Endothelial cell (in vitro differentiated cells): ENCODE measurements around the gene SEPTIN5. TPM values are rescaled to one million over a fixed set of nuclear protein-coding genes. Genes with fewer than 3 reads are reported as not detected.
A peak's percentile ranks its signal among the peaks of the same experiment; 100 is the strongest.

Experiments used
- DNase-seq: peaks from one replicate; pipeline ENCODE4 v3.0.0; 2021; ENCODE audit warnings: low spot score
- H3K27ac Mint-ChIP-seq: one replicate; pipeline ENCODE4 v1.8.0; 2021; ENCODE audit warnings: mixed read lengths, inconsistent platforms; ENCODE audit not compliant: unreplicated experiment
- H3K27me3 Mint-ChIP-seq: one replicate; pipeline ENCODE4 v1.8.0; 2021; ENCODE audit warnings: mild to moderate bottlenecking, moderate library complexity, mixed read lengths, inconsistent platforms; ENCODE audit not compliant: unreplicated experiment
- H3K36me3 Mint-ChIP-seq: one replicate; pipeline ENCODE4 v1.8.0; 2021; ENCODE audit warnings: mild to moderate bottlenecking, low read depth, mixed read lengths, inconsistent platforms; ENCODE audit not compliant: unreplicated experiment
- H3K4me1 Mint-ChIP-seq: one replicate; pipeline ENCODE4 v1.8.0; 2021; ENCODE audit warnings: mild to moderate bottlenecking, mixed read lengths, inconsistent platforms; ENCODE audit not compliant: unreplicated experiment
- H3K4me3 Mint-ChIP-seq: one replicate; pipeline ENCODE4 v1.8.0; 2021; ENCODE audit warnings: mild to moderate bottlenecking, mixed read lengths, inconsistent platforms; ENCODE audit not compliant: unreplicated experiment
- H3K9me3 Mint-ChIP-seq: one replicate; pipeline ENCODE4 v1.8.0; 2021; ENCODE audit warnings: mixed read lengths, inconsistent platforms; ENCODE audit not compliant: unreplicated experiment
- total RNA-seq: library from RNA; stranded (reverse); fragmentation: NEBNext Ultra II Directional; extraction: Animal tissue kit (Norgen Biotek cat#: 25700); gene quantifications from one replicate; pipeline ENCODE4 v1.2.1, GENCODE V29; 2021; ENCODE audit not compliant: unreplicated experiment
- TF ChIP-seq, protein P1 (sequence below): fragments of 200-600 bp; sonication (generic); IDR thresholded peaks from one replicate; pipeline ENCODE4 v1.5.0; 2021; ENCODE audit warnings: antibody characterized with exemption; ENCODE audit not compliant: unreplicated experiment

SEPTIN5 gene
- total RNA-seq, 1 donor from 2014 or later: 2.3 TPM

DNA sequence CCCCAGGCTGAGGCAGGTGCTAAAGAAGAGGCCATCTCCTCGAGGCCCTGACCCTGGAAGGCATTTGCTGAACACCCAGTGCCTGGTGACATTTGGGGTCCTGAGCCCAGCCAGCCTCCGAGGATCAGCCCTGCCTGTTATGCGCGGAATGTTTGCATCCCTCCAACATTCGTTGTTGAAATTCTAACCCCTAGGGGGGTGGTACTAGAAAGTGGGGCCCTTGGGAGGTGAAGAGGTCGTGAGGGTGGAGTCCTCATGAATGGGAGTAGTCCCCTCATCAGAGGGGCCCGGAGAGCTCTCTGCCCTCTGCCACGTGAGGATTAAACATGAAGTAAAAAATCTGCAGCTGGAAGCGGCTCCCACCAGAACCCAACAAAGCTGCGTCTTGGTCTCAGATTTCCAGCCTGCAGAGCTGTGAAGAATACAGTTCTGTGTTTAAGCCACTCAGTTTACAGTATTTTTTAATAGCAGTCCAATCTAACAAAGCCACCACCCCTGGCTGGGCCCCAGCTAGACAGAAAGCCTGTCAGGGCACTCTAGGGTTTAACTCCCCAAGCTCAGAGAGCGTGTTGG, 35.3 kb upstream of the SEPTIN5 start:
- no peak for DNase-seq
- no peaks in the 10 kb centered on the region for H3K27me3 Mint-ChIP-seq
- H3K4me3 Mint-ChIP-seq: no peak overlapping the region

DNA sequence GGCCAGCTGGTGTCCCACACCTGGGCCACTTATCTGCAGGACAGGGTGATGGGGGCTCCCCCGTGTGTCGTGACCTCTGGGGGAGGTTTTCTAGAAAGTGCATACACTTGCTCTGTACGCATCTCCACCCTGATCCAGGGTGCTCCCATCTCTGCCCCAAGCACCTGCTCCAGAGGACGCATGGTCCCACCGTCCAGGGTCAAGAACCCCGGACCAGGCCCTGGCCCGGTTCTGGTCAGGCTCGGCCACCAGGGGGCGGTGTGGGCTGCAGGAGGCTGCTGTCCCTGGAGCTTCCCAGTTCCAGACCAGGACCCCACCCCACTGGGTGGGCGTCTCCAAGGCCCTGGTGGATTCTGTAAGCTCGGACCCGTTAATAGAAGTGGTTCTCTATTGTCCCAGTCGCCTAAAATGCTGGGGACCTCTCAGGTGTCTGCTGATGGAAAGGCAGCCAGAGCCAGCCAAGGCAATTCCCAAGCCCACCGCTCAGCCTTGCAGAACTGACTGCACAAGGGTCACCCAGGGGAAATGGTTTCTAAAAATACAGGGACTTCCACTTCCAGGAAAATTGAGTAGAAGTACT, 34.7 kb upstream of the SEPTIN5 start:
- H3K9me3 Mint-ChIP-seq: peaks cover 3% of the 10 kb centered on the region
- TF ChIP-seq, protein P1, sequence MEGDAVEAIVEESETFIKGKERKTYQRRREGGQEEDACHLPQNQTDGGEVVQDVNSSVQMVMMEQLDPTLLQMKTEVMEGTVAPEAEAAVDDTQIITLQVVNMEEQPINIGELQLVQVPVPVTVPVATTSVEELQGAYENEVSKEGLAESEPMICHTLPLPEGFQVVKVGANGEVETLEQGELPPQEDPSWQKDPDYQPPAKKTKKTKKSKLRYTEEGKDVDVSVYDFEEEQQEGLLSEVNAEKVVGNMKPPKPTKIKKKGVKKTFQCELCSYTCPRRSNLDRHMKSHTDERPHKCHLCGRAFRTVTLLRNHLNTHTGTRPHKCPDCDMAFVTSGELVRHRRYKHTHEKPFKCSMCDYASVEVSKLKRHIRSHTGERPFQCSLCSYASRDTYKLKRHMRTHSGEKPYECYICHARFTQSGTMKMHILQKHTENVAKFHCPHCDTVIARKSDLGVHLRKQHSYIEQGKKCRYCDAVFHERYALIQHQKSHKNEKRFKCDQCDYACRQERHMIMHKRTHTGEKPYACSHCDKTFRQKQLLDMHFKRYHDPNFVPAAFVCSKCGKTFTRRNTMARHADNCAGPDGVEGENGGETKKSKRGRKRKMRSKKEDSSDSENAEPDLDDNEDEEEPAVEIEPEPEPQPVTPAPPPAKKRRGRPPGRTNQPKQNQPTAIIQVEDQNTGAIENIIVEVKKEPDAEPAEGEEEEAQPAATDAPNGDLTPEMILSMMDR: peak; percentile 93
- no peak overlapping the region for H3K4me3 Mint-ChIP-seq
- H3K27ac Mint-ChIP-seq: no peak overlapping the region
- H3K36me3 Mint-ChIP-seq: no peaks in the 10 kb centered on the region
- peak; percentile 69 for DNase-seq
- H3K27me3 Mint-ChIP-seq: no peaks in the 10 kb centered on the region
- H3K4me1 Mint-ChIP-seq: no peaks in the 10 kb centered on the region

More for the DNA sequence above, 35.3 kb upstream of the SEPTIN5 start:
- Mint-ChIP-seq H3K27ac (no peak overlapping the region), H3K36me3 (no peaks in the 10 kb centered on the region), H3K9me3 (peaks cover 3% of the 10 kb centered on the region), H3K4me1 (no peaks in the 10 kb centered on the region)
- TF ChIP-seq, protein P1: no peak

- Mint-ChIP-seq H3K36me3 (no peaks in the 10 kb centered on the region), H3K27me3 (no peaks in the 10 kb centered on the region), H3K9me3 (peaks cover 3% of the 10 kb centered on the region), H3K4me1 (no peaks in the 10 kb centered on the region), H3K27ac (no peak overlapping the region), H3K4me3 (no peak overlapping the region)
- TF ChIP-seq, protein P1: no peak
- no peak for DNase-seq
Observed at GRCh38 chr22:19680287-19680881, 33.9 kb upstream of the SEPTIN5 start.

DNA sequence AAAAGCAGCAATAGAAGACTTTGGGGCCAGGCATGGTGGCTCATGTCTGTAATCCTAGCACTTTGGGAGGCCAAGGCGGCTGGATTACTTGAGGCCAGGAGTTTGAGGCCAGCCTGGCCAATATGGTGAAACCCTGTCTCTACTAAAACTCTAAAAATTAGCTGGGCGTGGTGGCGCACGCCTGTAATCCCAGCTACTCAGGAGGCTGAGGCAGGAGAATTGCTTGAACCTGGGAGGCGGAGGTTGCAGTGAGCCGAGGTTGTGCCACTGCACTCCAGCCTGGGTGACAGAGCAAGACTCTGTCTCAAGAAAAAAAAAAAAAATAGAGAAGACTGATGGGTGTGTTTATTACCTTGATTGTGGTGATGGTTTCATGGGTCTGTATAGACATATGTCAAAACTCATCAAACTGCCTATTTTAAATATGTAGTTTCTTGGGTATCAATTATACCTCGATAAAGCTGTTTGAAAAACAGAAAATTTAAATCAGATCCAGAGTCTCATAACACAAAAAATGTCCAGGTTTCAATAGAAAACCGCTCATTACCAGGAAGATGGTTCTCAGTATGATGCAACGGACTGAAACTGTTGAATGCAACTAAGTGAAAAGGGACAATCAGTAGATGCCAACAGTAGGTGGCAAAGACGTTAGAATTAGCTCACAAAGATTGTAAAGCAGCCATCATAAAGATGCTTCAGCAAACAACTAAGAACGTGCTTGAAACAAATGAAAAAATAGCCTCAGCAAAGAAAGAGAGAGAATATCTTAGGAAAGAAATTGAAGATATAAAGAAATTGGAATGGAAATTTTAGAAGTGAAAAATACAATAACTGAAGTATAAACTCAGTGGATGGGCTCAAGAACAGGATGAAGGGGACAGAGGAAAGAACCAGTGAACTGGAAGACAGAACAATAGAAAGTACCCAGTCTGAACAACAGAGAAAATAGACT, 33.1 kb upstream of the SEPTIN5 start:
- H3K4me3 Mint-ChIP-seq: no peak overlapping the region
- no peak for DNase-seq
- H3K4me1 Mint-ChIP-seq: no peaks in the 10 kb centered on the region
- H3K9me3 Mint-ChIP-seq: peaks cover 3% of the 10 kb centered on the region
- H3K36me3 Mint-ChIP-seq: no peaks in the 10 kb centered on the region
- H3K27ac Mint-ChIP-seq: no peak overlapping the region
- H3K27me3 Mint-ChIP-seq: peaks cover 2% of the 10 kb centered on the region
- TF ChIP-seq, protein P1: no peak
